HG03575 (cell line): ENCODE measurements around the gene PRCP.

Experiments
- ATAC-seq: cut with Tn5 transposase; IDR thresholded peaks from one replicate; pipeline ENCODE4 v1.9.1; 2021; ENCODE audit not compliant: unreplicated experiment, insufficient number of reproducible peaks, low FRiP score; ENCODE audit errors: extremely low read depth

The PRCP gene

DNA sequence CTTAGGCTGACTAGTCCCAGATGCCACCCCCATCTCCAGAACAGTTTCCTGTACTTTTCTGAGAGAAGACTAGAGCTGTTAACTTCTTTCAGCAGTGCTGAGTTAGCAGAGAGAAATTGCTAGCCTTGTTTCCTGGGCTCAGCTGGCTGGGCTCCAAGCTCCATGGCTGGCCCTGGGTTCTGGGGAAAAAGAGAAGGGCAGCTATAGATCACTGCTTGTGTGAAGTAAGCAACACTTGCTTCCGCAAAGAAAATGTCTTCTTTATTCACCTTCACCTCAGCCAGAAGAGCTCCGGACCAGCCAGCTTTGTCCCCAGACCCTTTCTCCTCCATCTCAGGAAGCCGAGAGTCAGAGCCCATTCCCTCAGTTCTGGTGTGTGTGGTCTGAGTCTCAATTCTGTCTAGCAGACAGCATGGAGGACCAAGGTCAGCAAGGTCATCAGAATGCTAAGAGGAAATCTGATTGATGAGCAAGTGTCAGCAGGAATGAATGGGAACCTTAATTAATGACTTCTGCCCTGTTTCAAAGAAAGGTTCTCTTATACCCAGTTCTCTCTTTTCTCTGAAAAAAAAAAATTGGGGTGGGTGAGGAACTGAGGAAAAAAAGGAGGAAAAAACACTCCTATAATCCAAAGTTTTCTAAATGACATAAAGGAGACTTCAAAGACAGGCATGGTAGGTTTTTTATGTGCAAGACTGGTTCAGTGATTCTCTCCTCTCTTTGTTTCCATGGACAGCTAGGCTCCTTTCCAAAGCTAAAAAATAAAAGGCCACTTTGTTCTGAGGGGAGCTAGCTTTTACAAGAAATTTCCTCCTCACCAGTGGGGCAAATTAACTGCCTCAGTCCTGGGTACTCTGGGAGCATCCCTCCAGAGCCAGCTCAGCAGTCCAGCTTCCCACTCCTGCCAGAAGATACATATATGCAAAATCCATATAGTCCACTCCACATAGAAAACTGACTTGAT, 103.0 kb downstream of the PRCP start:
- no peak for ATAC-seq

DNA sequence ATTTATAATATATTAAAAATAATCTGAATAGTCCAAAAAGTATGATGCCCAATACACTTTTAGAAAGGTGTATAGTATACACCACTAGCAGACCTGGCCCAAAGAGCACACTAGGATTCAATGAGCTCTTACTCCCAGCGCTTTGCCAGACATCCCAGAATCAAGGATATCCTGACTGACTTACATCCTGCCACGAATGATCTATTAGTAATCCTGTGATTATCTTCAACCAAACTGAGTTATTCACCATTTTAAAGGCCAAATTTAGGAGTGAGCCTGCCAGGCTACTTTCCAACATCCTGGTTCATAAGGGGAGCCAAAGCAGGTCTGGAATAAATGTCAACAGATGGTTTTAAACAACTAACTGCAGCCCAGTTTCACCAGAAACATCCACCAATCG, 105.7 kb downstream of the PRCP start:
- no peak for ATAC-seq

DNA sequence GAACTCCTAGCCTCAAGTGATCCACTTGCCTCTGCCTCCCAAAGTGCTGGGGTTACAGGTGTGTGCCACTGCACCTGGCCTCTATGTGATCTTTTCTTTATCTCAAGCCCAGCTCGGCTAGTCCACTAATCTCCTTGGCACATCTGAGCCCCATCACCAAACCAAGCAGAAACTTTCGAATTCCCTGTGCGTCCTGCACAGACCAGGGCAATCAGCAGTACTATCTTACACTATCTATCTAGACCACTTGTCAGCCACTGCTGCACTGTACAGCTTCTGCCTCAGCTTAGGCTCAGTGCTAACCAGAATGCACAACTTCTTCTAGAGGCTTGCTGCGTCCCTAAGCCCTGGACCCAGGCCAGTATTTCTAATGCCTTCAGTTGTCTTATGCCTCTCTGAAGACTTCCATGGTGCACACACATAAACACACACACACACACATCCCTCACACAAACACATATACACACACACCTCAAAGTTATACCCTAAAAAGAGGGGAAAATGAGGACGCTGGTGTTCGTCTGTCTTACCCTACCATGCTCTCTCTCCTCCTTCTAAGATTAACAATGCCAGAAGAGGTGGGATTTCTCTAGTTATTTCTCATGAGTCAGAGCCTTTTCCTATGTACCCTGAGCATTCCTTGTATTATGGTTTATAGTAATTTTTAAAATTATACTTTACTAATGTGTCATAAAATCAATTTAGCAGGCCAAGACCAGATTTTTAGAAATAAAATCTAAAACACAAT, 107.2 kb downstream of the PRCP start:
- no peak for ATAC-seq

DNA sequence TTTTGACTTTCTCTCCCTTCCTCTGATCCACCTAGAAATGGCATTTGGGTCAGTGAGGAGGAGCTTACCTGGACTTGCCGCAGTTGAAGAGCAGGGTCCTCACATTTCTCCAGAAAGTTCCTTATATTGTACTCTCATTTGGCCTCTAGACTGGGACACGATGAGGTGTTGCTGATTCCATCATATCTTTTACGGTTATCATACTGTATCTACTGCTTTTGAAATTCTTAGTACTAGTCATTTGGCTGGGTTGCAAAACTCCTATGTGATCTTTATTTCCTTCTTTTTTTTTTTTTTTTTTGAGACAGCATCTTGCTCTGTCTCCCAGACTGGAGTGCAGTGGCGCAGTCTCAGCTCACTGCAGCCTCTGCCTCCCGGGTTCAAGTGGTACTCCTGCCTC, 107.9 kb downstream of the PRCP start:
- ATAC-seq = no peak

DNA sequence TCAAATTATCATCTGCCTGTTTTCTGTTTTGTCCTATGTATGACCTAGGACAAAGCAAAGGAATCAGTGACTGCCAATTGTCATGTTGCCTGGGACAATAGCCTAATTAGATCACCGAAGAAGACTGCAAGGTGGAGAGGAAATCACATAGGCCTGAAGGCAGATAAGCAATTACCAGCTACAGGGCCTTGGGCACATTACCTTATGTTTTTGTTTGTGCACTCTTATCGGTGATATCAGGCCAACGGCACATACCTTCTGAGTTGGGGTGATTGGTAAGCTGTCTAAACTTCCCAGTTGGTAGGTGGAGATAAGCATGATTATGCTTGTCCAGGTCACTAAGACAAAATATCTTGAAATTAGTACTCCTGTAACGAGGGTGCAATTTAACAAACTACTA, 108.5 kb downstream of the PRCP start:
- ATAC-seq = no peak

DNA sequence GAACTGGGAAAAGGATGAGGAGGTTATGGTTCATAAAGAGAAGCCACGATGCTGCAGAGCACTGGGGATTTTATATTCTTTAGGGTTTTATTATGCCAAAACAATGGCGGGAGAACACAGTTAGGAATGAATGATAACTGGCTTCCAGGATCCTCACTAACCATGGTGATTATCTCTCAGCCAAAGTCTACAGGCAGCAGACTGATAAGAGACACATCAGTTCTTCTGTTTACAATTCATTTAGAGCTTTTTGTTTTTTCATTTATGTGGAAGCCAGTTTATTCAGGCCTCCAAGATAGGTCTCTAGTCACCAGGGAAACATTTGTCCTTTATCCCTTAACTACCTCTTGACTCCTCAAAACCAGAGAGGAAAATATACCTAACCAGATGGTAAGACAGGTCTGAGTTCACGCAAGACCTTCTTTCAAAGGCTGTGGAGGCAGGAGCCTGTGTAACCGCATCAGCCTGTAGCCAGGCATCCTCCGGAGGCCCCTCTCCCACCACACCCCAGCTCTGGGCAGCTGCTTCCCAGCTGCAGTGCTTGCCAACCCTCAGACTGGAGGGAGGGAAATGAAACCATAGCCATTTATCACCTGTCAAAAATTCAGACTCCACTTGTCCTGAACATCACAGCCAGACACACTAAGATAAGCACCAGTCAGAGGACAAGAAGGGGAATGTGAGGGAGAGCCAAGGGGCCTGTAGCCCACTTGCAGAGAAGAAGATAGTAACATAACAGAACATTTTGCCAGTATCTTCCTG, 109.3 kb downstream of the PRCP start:
- ATAC-seq = no peak

DNA sequence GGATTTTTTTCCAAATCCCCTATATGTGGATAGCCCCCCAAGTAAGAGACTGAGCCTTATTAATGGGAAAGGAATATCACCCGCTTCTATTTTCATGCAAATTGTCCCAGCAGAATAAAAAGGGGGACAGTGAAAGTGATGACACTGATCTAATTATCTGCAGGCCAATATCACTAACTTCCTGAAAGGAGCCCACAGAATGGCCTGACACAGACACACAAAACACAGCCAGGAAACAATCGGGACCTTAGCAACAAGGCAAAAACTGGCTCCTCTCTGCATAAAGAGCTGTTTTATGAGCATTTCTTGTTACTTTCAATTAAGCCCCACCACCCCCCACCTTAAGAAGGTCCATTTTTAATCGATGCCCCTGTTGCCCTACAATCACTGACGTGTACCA, 112.2 kb downstream of the PRCP start:
- no peak for ATAC-seq

DNA sequence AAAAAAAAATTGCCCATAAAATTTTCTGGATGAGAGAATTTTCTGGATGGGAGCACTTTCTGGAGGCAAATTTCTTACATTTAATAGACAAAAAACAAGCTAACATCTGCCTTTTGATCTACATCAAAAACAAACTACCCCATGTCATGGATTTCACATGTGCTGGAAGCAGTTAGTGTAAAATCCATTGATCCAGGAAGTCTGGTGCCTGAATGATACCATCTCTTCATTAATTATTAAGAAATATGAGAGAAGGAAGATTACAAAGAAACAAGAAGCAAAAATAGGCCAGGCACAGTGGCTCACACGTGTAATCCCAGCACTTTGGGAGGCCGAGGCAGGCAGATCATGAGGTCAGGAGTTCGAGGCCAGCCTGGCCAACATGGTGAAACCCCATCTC, 113.4 kb downstream of the PRCP start:
- no peak for ATAC-seq

DNA sequence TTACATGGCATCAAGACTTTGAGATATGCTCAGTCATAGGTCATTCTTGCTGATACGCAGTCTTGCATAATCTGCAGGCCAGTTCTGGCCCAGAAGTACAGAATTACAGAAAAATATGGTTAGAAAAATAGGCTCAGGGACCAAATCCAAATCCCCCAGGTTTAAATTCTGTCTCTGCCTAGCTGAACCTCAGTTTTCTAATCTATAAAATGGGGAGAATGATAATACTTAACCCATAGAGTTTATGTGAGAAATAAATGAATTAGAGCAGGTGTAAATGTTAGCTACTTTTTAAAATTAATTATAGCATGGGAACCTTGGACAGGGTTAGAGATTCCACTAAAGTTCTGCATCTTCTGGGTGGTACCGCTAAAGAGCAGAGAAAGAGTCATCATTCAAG, 114.2 kb downstream of the PRCP start:
- ATAC-seq = no peak

DNA sequence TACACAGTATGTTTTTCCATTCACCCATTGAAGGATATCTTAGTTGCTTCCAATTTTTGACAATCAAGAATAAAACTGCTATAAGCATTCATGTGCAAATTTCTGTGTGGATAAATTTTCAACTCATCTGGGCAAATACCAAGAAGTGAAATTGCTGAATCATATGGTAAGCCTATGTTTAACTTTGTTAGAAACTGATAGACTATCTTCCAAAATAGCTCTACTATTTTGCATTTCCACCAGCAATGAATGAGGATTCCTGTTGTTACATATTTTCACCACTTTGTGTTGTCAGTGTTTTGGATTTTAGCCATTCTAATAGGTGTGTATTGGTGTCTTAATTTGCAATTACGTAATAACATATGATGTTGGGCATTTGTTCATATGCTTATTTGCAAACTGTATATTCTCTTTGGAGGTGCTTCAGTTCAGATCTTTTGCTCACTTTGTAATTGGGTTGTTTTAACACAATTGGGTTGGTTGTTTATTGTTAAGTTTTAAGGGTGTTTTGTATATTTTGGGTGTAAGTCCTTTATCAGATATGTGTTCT, 117.3 kb downstream of the PRCP start:
- no peak for ATAC-seq

DNA sequence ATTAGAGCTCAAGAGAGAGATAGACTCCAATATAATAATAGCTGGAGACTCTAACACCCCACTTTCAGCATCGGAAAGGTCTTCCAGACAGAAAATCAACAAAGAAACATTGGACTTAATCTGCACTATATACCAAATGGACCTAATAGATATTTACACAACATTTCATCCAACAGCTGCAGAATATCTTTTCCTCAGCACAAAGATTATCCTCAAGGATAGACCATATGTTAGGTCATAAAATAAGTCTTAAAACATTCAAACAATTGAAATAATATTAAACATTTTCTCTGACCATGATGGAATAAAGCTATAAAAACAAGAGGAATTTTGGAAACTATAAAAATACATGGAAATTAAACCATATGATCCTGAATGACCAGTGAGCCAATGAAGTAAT, 121.5 kb downstream of the PRCP start:
- no peak for ATAC-seq

DNA sequence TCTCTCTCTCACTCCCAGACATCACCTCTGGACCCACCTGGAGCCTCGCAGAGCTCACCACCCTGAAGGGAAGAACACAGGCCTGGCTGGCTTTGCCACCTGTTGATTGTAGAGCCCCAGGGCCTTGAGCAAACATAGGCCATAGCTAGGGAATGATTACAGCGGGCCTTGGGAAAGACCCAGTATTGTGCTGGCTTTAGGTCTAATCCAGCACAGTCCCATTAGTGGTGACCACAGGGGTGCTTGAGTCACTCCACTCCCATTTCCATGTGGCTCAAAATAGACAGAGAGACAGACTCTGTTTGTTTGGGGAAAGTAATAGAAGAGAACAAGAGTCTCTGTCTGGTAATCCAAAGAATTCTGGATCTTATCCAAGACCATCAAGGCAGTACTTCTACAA, 123.9 kb downstream of the PRCP start:
- ATAC-seq = no peak

DNA sequence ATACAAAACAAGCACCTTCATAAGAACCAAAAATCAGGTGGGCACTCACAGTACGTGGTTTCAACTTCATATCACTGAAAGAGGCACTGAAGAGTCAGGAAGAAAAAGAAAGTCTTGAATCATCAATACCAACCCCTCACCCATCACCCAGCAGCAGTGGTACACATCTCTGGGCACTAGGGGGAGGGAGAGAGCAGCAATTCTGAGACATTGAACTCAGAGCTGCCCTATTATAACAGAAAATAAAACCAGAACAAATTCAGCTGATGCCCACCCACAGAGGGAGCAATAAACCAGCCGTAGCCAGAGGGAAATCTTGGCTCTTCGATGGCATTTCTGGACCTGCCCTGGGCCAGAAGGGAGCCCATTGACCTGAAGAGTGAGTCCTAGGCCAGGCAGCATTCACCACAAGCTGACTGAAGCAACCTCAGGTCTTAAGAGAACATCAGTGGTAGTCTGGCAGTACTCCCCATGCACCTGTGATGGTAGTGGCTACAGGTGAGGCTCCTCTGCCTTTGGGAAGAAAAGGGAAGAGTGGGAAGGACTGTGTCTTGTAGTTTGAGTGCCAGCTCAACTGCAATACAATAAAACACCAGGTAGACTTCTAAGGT, 124.4 kb downstream of the PRCP start:
- ATAC-seq = no peak

DNA sequence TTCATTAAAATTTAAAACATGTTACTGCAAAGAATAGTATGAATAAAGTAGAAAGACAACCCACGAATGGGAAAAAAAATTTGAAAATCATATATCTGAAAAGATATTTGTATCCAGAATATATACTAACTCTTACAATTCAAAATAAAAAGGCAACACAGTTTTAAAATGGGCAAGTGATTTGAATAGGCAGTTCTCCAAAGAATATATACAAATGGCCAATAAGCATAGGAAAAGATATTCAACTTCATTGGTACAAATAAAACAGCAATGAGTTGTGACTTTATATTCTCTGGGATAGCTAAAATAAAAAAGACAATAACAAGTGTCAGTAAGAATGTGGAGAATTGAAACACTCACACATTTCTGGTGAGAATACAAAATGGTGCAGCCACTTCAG, 125.0 kb downstream of the PRCP start:
- ATAC-seq = no peak
